Transverse colon (tissue), 4 donors: ENCODE data around the gene ZC3H8.

Experiments
- CTCF ChIP-seq, 5 experiments: fragments of 200-600 bp in 3 of 5; fragments of 450-650 bp in 2 of 5; sonication (generic) in 3 of 5; IDR thresholded peaks; 1 replicate in 2 of 5; 2 replicates in 3 of 5; pipeline ENCODE4 v1.5.1; 2016 to 2017; ENCODE audit warnings: antibody characterized with exemption in 5 of 5, inconsistent platforms in 3 of 5, mild to moderate bottlenecking in 2 of 5, moderate library complexity in 1 of 5
- POLR2AphosphoS5 ChIP-seq, 3 donors: sonication (generic); formaldehyde crosslinking; IDR thresholded peaks; one replicate each; pipeline ENCODE4 v1.6.1; 2016; ENCODE audit warnings: antibody characterized with exemption in 3 of 3

DNA sequence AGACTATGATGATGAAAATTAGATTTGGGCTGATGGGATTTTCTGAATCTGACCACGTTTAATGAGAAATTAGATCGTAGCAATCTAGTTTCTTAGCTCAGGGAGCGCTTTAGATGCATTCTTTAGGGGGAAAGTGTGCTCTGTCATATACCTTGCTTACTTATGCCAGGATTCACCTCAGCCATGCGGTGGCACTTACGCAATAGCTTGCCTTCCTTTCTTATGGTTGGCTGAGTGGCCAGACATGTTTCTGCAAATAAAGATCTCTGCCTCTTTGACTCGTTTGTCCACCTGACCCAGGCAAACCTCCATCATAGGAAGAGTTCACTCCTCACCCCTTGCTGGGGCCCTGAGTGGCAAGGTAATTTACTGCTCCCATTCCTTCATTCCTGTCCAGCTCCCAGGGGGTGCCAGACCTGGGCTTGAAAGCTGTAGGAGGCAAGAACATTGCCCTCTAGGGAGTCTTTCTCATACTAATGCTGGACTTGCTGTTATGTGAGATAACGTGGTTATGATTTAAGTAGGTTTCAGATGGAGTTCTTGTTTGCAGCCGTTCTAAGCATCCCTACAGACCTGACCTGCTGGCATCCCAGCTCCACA lies 59.6 kb downstream of the ZC3H8 start:
- TF ChIP-seq CTCF (IDR thresholded peaks at IDR 0.05), result no peak
- no peak for TF ChIP-seq POLR2AphosphoS5 (IDR thresholded peaks at IDR 0.05)
